Vagina (tissue), 2 donors: ENCODE measurements around the gene FMN2.

Experiments
- CTCF ChIP-seq, 3 experiments: fragments of 450-650 bp in 2 of 3; fragments of 200-600 bp in 1 of 3; sonication (generic) in 1 of 3; IDR thresholded peaks; one replicate each; pipeline ENCODE4 v1.5.1; 2017 to 2019; ENCODE audit warnings: antibody characterized with exemption in 3 of 3, mild to moderate bottlenecking in 2 of 3, moderate library complexity in 2 of 3
- POLR2AphosphoS5 ChIP-seq, 2 donors: sonication (generic); formaldehyde crosslinking; IDR thresholded peaks; one replicate each; pipeline ENCODE4 v1.9.0; 2017; ENCODE audit warnings: antibody characterized with exemption in 2 of 2, mild to moderate bottlenecking in 2 of 2, low read depth in 1 of 2; ENCODE audit not compliant: insufficient read depth in 1 of 2

- TF ChIP-seq POLR2AphosphoS5 (IDR thresholded peaks at IDR 0.05; ENCODE audit: insufficient read depth in 1 of 2, low read depth in 1 of 2): no peak
- TF ChIP-seq CTCF (IDR thresholded peaks at IDR 0.05): no peak
Measured at GRCh38 chr1:240255922-240256321, 164.2 kb downstream of the FMN2 start.
